Activated CD4-positive, alpha-beta T cell treated with anti-CD3 and anti-CD28 coated beads, Interleukin-2, amount 50 U/mL, for 16 hours (primary cell): ENCODE data around the gene IRF3.

Source experiments
- DNase-seq: peaks from one replicate; pipeline ENCODE4 v3.0.0-alpha.2; 2020

Gene IRF3

GRCh38 chr19:49665036-49665350 is 664 bp downstream of the IRF3 start:
- DNase-seq = no peak

- DNase-seq = peak; percentile 90
Observed at GRCh38 chr19:49664171-49665035, 1.3 kb downstream of the IRF3 start.

DNA sequence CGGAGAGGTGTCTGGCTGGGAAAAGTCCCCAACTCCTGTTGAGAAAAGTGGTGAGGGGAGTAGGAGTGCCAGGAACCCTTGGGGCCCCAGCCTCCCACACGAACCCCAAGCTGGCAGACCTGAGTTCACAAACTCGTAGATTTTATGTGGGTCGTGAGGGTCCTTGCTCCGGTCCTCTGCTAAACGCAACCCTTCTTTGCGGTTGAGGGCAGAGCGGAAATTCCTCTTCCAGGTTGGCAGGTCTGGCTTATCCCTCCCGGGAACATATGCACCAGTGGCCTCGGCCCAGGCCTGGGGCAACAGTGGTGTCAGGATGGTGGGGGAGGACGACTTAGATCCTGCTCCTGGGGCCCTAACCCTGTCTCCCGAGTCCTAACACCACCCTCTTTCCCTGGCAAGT is 2.4 kb downstream of the IRF3 start:
- no peak for DNase-seq

GRCh38 chr19:49662011-49662410 is 3.6 kb downstream of the IRF3 start:
- DNase-seq = no peak

DNA sequence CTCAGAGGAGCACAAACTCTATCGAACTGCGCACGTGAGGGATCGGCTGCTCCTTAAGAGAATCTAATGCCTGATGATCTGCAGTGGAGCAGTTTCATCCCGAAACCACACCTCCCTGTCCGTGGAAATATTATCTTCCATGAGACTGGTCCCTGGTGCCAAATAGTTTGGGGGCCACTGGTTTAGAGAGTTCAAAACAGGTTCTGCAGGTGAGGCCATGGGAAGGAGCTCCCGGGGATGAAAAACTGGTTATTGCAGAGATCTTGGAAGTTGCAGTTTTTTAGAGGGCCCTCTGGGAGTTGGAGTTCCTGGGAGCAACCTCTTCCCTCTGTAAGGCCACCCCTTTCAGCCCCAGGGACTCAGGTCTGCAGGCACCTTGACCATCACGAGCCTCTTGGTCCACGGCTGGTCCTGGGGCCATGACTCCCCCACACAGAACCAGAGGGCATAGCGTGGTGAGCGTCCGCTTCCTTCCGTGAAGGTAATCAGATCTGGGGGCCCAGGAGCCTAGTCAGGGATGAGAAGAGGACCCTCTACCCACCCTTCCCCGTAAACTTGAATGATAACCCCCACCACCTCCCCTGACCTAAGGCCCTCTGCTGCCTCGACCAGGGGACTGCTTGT is 5.2 kb downstream of the IRF3 start:
- no peak for DNase-seq

DNA sequence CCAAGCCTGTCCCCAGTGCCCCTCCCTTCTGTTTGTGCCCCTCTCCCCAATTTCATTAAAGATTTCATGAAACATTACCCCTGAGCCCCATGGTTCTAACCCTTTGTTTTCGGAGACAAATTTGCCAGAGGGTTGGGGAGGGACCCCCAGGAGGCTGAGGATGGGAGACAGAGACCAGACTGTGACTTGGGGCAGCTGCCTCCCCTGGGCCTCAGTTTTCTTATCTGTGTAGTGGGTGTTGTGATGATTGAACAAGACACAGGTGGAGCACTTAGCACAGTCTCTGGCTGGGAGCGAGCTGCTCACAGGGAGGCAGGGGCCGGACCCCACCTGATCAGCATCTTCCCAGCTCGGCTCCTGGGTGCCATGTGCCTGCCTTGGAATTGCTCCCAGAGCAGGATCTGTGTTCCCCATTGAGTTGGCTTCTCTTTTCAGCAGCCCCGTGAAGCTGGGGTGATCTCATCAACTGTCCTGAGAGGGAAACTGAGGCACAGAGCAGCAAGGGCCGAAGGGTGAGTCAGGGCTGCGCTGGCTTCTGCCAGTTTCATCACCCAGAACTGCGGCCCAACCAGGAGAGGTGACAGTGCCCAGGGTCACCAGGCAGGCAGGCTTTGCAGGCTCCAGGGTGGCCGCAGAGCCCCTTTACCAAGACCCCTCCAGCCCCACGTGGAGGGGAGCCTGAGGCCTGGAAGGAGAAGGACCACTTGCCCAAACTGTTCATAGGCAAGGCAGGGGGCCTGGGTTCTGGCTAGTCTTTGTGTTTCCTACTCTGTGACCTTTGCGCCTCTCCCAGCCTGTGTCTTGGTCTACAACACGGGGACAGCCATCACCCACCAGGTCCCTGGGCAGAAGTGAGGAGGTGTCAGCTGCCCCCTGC is 6.9 kb downstream of the IRF3 start:
- no peak for DNase-seq

DNA sequence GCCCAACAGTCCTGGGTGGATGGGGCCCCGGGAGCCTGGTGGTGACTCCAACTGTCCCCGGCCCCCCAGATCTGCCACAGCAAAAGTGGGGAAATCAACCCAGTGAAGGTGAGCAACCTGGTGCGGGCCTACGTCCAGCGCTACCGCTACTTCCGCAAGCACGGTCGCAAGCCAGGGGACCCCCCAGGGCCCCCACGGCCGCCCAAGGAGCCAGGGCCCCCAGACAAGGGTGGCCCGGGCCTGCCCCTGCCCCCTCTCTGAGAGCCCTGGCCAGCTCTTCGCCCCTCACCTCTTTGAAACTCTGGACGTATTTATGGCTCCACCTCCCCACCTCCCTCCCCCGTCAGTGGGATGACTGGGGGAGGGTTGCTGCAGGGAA is 7.5 kb downstream of the IRF3 start:
- no peak for DNase-seq

GRCh38 chr19:49657493-49658138 is 8.0 kb downstream of the IRF3 start:
- DNase-seq = no peak

DNA sequence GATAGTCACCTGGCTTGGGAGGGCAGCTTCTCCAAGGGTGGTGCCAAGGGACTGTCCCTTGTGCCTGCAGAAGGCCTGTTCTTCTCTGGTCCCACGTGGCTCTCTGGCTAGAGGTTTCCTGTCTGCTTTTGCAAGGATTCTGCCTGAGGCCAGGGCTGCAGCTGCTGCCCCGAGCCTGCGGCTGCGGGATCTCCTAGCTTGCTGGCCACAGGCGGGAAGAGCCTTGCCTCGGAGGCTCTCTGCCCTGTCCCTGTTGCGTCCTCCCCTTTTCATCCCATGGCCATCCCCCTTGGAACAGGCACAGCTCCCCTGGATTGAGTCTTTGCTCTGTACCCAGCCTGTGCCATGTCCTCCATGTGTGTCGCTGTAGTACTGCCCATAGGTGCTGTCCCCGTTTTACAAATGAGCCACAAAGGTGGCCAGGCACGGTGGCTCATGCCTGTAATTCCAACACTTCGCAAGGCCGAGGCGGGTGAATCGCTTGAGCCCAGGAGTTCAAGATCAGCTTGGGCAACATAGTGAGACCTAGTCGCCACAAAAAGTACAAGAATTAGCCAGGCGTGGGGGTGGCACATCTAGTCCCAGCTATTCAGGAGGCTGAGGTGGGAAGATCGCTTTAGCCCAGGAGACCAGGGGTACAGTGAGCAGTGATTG is 9.1 kb downstream of the IRF3 start:
- no peak for DNase-seq

- no peak for DNase-seq
Observed at GRCh38 chr19:49655570-49656455, 9.8 kb downstream of the IRF3 start.

- no peak for DNase-seq
Observed at GRCh38 chr19:49654581-49654980, 11.1 kb downstream of the IRF3 start.

DNA sequence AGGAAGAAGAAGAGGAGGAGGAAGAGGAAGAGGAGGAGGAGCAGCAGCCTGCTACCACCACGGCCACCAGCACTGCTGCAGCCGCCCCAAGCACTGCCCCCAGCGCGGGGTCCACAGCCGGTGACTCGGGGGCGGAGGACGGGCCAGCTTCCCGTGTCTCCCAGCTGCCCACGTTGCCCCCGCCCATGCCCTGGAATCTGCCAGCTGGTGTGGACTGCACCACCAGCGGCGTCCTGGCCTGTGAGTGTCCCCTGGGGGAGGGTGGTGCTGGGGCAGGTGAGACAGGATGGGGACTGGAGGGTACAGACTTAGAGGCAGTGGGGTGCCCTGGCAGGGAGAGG is 12.2 kb downstream of the IRF3 start:
- DNase-seq = no peak

DNA sequence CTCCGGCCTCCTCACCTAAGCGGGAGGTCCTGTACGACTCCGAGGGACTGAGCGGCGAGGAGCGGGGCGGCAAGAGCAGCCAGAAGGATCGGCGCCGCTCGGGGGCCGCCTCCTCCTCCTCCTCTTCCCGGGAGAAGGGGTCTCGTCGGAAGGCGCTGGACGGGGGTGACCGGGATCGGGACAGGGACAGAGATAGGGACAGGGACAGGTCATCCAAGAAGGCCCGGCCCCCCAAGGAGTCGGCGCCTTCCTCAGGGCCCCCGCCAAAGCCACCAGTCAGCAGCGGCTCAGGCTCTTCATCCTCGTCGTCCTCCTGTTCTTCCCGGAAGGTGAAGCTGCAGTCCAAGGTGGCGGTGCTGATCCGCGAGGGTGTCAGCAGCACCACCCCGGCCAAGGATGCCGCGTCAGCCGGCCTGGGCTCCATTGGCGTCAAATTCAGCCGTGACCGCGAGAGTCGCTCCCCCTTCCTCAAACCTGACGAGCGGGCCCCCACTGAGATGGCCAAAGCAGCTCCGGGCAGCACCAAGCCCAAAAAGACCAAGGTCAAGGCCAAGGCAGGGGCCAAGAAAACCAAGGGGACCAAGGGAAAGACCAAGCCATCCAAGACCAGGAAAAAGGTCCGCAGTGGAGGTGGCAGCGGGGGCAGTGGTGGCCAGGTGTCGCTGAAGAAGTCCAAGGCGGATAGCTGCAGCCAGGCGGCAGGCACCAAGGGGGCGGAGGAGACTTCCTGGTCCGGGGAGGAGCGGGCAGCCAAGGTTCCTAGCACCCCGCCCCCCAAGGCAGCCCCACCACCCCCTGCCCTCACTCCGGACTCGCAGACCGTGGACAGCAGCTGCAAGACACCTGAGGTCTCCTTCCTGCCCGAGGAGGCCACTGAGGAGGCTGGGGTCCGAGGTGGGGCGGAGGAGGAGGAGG is 12.8 kb downstream of the IRF3 start:
- no peak for DNase-seq

- DNase-seq = no peak
Observed at GRCh38 chr19:49651820-49652550, 13.7 kb downstream of the IRF3 start.

DNA sequence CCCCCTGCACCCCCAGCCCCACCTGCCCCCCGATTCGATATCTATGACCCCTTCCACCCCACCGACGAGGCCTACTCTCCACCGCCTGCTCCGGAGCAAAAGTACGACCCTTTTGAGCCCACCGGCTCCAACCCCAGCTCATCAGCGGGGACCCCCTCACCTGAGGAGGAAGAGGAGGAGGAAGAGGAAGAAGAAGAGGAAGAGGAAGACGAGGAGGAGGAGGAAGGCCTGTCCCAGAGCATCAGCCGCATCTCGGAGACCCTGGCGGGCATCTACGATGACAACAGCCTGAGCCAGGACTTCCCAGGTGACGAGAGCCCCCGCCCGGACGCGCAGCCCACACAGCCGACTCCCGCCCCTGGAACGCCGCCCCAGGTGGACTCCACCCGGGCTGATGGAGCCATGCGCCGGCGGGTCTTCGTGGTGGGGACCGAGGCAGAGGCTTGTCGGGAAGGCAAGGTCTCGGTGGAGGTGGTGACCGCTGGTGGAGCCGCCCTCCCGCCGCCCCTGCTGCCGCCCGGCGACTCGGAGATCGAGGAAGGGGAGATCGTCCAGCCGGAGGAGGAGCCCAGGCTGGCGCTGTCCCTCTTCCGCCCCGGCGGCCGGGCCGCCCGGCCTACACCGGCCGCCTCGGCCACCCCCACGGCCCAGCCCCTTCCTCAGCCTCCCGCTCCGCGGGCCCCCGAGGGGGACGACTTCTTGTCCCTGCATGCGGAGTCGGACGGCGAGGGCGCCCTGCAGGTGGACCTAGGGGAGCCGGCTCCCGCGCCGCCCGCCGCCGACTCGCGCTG is 14.4 kb downstream of the IRF3 start:
- no peak for DNase-seq

GRCh38 chr19:49646586-49646985 is 19.1 kb downstream of the IRF3 start:
- no peak for DNase-seq

GRCh38 chr19:49645995-49646394 is 19.7 kb downstream of the IRF3 start:
- no peak for DNase-seq

DNA sequence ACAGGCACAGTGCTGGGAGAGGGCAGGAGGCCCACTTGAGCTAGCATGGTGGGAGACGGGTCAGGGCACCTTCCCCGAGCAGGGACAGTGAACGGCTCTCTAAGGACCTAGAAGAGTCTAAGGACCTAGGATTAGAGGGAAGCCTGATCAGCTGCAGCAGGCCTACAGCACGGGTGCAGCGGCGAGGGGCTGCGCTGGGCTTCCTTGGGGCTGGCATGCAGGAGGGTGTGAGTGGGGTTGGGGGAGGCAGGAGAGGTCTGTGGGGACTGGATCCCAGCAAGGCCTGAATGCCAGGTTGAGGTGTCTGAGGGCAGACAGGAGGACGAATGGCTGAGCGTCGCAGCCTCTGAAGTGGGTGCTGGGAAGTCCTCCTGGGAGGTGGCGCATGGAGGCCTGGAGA is 20.1 kb downstream of the IRF3 start:
- DNase-seq = no peak

DNA sequence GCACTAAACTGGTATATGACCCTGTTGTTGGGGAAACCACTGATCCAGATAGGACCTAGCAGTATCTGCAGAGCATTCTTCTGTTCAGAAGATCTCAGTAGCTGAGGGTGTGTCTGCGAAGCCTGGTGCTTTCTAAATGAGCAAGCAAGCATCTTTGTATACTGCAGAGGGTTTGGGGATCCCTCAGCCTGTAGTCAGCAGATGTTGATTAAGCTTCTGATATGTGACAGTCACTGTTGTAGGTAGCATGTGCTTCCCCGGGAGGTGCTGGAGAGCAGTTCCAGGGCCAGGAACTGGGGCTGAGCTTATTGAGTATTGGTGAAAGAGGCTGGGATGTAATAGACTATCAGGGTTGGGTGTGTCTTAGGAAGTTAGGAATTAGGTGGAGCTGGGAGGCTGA is 22.2 kb downstream of the IRF3 start:
- DNase-seq = peak; percentile 83
